ENCODE measurements around the gene ARHGAP23.

DNA sequence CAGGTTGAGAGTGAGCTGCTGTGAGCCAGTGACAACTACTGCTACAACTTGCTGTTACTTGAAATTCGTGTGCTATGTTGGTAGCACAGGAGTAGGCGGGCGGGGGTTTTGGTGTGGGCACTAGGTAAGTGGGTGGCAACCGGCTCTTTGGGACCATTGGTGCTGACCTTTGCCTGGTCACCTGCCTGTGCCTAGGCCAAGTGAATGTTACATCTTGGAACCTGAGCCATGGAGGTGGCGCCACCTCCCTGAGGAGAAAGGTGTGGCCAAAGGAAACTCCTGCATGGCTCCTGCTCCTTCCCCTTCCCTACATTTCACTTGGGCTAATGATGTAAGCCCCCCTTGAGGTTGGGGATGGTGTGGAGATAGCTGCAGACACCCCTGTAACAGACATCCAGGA lies 25.4 kb upstream of the ARHGAP23 start:
- TF ChIP-seq, protein P1, sequence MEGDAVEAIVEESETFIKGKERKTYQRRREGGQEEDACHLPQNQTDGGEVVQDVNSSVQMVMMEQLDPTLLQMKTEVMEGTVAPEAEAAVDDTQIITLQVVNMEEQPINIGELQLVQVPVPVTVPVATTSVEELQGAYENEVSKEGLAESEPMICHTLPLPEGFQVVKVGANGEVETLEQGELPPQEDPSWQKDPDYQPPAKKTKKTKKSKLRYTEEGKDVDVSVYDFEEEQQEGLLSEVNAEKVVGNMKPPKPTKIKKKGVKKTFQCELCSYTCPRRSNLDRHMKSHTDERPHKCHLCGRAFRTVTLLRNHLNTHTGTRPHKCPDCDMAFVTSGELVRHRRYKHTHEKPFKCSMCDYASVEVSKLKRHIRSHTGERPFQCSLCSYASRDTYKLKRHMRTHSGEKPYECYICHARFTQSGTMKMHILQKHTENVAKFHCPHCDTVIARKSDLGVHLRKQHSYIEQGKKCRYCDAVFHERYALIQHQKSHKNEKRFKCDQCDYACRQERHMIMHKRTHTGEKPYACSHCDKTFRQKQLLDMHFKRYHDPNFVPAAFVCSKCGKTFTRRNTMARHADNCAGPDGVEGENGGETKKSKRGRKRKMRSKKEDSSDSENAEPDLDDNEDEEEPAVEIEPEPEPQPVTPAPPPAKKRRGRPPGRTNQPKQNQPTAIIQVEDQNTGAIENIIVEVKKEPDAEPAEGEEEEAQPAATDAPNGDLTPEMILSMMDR (IDR thresholded peaks at IDR 0.05) = no peak
- no peak for TF ChIP-seq POLR2A (IDR thresholded peaks at IDR 0.05)
